D721Med (cell line): ENCODE results near the gene DKK3.

Experiments
- DNase-seq: peaks from one replicate; pipeline ENCODE4 v3.0.0; 2011; ENCODE audit warnings: low spot score; ENCODE audit not compliant: insufficient read length
- FAIRE-seq: peaks from 2 replicates; lab custom pipeline; 2011; peaks lifted over from hg19 to GRCh38; lab: Jason Lieb, UNC
- TF ChIP-seq, protein P1 (sequence below): IDR thresholded peaks from 2 replicates; pipeline ENCODE4 v1.5.1; 2012; ENCODE audit warnings: mild to moderate bottlenecking, control low read depth; ENCODE audit not compliant: insufficient read depth; ENCODE audit errors: missing control alignments

The DKK3 gene

DNA sequence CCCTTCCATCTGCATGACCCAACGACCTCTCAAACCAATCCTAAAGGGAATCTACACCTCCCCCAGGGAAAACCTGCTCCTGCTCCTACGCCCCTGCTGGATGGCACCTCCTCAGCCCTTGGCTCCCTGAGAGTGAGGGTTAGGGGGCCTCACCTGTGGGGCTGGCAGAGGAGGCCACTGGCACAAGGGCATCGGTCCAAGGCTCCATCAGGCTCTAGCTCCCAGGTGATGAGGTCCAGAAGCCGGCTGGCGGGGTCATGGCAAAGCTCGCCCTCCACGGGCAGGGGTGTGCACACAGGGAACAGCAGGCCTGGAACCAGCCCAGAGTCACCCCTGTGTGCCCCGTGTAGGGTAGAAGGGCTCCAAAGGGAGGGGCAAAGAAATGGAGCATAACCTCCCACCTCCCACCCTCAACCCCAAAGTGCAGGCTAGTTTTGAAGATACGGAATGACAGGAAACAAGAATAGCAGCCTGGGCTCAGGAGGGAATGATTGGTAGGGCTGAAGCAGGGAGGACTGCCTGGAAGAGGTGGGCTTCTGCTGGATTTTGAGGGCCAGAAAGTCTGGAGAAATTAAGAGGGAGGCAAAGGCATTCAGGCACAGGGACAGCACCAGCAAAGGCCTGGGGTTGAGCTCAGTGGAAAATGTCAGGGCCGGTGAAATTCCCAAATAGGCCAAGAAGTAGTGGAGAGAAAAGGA lies 42.6 kb downstream of the DKK3 start:
- DNase-seq (no peak), FAIRE-seq (no peak)
- TF ChIP-seq, protein P1, sequence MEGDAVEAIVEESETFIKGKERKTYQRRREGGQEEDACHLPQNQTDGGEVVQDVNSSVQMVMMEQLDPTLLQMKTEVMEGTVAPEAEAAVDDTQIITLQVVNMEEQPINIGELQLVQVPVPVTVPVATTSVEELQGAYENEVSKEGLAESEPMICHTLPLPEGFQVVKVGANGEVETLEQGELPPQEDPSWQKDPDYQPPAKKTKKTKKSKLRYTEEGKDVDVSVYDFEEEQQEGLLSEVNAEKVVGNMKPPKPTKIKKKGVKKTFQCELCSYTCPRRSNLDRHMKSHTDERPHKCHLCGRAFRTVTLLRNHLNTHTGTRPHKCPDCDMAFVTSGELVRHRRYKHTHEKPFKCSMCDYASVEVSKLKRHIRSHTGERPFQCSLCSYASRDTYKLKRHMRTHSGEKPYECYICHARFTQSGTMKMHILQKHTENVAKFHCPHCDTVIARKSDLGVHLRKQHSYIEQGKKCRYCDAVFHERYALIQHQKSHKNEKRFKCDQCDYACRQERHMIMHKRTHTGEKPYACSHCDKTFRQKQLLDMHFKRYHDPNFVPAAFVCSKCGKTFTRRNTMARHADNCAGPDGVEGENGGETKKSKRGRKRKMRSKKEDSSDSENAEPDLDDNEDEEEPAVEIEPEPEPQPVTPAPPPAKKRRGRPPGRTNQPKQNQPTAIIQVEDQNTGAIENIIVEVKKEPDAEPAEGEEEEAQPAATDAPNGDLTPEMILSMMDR, result no peak

DNA sequence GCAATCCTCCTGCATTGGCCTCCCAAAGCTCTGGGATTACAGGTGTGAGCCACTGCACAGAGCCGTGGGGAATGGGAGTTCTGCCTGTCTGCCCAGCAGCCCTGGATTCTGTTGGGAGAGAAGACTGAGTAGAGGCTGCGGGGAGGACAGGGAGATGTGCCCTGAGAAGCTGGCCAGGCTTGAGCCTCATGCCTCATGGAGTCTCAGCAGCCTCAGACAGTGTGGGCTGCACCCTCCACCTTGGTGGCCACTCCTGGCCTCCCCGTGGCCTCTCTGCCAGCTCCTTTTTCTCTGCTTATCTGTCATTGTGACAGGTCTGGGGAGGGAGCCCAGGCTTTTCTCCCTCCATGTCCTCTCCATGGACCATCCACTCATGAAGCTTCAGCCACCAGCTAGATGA lies 43.2 kb downstream of the DKK3 start:
- FAIRE-seq, result no peak
- no peak for DNase-seq
- TF ChIP-seq, protein P1, result no peak

DNA sequence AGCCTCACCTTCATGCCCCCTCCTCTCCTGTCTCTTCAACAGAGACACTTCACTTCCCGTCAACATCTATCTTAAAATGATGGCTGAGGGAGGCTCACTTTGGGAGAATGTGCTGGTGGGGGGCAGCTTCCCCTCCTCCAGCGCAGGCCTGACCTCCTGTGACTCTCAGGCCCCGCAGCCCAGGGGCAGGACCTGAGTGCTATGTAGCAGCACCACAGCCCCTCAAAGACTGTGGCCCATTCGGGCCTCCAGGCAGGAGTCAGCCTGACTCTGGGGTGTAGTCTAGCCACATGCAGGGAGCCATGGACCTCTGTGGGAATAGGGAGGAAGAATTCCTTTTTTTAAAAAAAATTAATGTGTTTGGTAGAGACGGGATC lies 43.7 kb downstream of the DKK3 start:
- FAIRE-seq (no peak), DNase-seq (no peak)
- TF ChIP-seq, protein P1, result no peak

DNA sequence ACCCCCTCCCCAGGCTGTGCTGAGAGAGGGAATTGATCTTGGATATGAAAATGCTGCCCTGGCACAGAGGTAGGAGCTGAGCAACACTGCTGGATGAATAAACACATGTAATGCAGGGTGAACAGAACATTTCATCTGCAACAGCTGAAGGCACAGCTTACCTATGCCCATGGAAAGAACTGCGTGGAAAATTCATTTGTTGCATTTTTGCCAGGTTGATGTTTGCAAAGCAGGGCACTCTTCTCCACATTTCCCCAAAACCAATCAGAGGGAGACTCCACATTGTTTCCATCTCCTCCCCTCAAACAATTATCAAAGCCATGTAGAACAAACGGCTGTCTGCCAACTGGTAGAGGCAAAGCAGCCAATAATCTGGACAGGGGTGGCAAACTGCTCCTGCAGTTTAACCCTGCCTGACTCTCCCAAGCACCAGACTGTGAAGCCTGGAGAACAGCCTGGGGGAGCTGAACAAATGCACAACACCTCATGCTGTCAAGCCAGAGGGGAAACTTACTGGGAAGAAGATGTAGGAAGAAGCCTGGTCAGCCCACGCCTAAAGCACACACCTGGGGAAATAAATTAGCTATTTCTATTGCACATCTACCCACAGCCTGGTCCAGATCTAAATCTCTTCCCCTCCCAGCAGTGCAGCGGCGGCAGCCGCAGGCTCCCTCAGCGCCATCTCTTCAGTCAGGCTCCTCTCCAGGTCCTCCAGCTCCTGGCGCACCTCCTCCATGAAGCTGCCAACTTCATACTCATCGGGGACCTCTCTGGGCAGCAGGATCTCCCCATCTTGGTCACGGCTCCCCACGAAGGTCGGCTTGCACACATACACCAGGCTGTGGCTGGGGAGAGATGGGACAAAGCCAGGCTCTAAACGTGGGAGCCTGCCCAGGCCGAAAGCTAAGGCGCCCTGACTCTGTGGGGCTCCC lies 44.3 kb downstream of the DKK3 start:
- DNase-seq (no peak), FAIRE-seq (no peak)
- TF ChIP-seq, protein P1, result no peak

DNA sequence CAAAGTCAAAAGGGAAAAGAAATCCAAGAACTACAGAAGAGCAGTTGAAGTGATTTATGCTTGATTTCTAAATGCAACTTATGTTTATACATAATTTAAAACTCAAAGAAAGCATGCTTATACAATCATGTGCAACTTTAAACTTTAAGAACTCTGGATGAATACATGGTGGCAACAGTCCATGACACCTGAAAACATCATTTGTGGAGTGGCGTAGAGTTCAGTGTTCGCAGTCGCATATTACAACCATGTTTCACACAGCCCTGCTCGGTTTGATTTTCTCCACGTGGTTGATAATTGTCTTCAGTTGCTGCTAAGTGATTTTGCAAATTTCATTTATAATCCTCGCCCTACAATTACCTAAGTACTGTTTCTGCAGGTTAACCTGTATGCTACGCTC lies 45.4 kb downstream of the DKK3 start:
- DNase-seq (no peak), FAIRE-seq (no peak)
- TF ChIP-seq, protein P1, result no peak

DNA sequence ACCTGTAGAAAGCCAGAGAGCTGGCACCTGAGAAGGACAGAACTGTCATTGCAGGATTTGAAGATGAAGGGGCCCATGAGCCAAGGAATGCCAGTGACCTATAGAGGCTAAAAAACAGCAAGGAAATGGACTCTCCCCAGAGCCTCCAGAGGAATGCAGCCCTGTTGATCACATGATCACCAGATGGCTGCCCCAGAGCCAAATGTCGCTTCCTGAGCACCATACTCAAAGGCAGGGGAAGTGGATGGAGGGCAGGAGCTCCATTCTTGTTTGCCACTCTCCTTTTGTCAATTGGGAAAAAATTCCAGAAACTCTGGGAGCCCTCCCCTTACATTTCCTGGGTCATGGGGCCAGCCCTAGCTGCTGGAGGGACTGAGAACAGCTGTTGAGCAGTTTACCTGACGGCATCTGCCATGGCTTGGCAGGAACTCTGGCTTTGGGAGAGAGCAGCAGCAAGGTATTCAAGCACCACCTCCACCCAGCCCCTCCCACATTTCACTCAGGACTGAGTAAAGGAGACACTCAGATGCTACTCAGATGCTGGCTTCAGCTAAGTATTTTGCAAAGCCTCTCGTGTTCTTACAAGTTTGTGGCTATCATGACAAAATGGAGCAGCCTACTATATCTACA lies 46.9 kb downstream of the DKK3 start:
- no peak for FAIRE-seq
- TF ChIP-seq, protein P1, result no peak
- no peak for DNase-seq
